NCI-H2227 (cell line): ENCODE measurements around the gene LRRC28.

Experiments used
- DNase-seq: peaks from one replicate; lab custom pipeline; 2025; ENCODE audit not compliant: unreplicated experiment; lab: John Stamatoyannopoulos, UW

Gene LRRC28

GRCh38 chr15:99249270-99249841, 1.9 kb upstream of the LRRC28 start, which contains the start of gene TTC23:
TSS of gene TTC23 (minus strand) at chr15:99249581. CDS start at chr15:99228712, 20,869 bp downstream.
- DNase-seq: peak; percentile 46

DNA sequence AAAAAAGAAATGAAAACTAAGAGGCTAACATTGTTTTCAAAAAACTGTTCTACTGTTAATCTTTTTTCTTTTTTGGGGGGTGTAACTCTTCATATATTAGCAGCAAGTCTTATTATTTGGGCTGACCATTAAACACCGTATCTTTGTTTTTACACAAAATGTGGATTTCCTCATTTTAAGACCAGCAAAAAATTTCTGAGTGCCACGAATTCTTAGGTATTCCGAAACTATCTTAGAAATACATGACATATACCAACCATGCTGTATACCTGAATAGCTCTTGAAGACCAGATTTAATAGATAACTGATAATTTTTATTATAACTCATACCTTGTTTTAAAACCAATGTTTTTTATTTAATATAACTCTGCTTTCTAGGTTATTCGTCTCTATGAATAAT, 1.3 kb upstream of the LRRC28 start:
- no peak for DNase-seq

- no peak for DNase-seq
Measured at GRCh38 chr15:99250494-99250856, 806 bp upstream of the LRRC28 start.

GRCh38 chr15:99252326-99252725, 1.0 kb downstream of the LRRC28 start:
- DNase-seq: no peak

DNA sequence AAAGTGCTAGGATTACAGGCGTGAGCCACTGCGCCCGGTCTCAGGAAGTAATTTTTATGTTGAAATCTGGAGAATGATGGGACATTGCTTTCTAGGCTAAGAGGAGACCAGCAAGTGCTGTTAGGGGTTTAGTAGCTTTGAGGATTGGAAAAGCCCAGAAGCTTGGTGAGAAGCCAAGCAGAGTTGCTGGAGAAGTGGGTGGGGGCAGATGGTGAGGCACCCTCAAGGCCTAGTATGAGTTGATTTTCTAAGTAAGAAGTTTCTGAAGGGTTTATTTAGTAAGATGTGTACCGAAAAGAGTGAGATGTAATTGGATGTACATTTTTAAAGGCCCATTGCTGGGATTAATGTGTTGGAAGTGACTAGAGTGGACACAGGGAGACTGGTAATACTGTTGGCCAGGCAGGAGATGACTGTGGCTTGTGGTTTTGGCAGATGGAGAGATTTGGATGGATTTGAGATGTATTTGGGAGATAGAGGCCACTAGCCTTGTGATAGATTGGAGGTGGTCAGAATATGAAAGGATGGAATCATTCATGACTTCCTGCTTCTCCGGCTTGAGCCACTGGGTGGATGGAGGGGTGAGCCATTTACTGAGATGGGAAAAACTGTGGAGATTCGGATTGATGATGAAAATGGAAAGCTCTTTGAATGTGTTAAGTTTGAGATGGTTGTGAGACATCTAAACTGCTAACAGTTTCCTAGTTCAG, 2.3 kb downstream of the LRRC28 start:
- DNase-seq: no peak

GRCh38 chr15:99257107-99257750, 5.9 kb downstream of the LRRC28 start:
- DNase-seq: no peak

- no peak for DNase-seq
Measured at GRCh38 chr15:99264125-99264524, 12.8 kb downstream of the LRRC28 start.

DNA sequence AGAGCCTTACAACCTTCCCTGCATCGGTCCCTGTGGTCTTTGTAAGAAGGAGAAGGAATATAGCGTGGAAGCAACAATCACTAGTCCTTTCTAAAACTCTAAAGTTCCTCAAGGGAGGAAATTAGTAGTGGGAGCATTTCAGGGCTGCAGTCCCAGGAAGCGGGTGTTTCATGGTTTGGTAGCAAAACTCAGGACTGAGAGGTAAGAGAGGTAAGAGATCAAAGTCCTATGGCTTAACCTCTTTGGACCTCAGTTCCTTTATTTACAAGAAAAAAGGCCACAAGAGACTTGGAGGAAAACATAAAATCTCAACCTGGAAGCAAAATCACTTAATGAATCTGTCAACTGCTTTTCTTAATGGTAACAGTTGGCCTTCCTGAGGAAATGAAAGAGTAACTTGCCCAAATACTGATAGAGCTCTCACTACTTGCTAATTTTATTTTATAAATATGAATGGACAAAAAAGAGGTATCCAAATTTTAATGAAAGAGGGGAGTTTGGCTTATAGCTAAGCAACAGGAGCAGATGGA, 14.3 kb downstream of the LRRC28 start:
- DNase-seq: no peak

GRCh38 chr15:99267957-99268356, 16.7 kb downstream of the LRRC28 start:
- no peak for DNase-seq

DNA sequence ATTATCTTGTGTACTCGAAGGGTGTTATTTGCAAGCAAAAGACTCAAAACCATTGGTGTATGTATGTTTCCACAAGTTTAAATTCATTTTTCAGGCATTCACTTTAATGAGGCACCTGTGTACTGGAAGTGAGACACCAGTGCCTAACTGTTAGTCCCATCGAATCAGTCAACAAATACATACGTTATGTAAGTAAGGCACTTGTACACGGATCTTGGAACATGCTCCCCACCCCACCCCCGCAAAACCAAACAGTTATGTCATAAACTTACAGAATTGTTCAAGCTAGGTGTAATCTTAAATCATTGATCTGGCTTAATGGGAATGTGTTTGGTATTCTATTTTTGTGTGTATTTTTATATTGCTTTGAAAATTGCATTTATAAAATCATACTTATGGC, 17.1 kb downstream of the LRRC28 start:
- no peak for DNase-seq

GRCh38 chr15:99273801-99274200, 22.5 kb downstream of the LRRC28 start:
- DNase-seq: no peak

DNA sequence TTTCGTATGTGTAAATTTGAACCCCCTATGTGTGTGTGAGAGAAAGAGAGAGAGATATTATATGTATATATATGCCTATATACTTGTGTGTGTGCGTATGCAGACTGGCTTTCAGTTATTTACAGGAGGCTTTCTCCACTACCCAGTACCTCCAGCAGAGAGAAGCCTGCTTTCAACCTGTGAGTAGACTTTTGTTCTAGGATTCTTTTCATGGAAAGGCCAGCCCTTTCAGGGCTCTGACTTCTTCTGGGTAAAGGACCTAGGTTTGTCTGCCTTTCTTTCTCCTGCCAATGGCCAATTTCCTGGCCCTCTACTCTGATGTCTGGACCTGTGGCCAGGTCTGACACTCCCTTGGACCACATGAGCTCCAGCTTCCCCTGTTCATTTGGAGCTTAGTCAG, 23.8 kb downstream of the LRRC28 start:
- DNase-seq: no peak

DNA sequence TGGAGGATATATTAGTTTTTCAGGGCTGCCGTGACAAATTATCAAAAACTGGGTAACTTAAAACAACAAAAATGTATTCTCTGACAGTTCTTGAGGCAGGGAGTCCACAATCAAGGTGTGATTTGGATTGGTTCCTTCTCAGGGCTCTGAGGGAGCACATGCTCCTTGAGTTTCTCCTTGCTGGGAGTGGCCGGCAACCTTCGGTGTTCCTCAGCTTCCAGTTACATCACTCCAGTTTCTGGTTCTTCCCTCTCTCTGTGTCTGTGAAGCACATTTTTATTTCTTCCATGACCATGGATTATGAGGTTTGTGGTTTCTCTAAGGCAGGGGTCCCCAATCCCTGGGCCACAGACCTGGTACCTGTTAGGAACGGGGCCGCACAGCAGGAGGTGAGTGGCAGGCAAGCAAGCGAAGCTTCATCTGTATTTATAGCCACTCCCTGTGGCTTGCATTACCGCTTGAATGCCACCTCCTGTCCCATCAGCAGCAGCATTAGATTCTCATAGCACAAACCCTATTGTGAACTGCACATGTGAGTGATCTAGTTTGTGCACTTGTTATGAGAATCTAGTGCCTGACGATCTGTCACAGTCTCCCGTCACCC, 24.3 kb downstream of the LRRC28 start:
- no peak for DNase-seq

DNA sequence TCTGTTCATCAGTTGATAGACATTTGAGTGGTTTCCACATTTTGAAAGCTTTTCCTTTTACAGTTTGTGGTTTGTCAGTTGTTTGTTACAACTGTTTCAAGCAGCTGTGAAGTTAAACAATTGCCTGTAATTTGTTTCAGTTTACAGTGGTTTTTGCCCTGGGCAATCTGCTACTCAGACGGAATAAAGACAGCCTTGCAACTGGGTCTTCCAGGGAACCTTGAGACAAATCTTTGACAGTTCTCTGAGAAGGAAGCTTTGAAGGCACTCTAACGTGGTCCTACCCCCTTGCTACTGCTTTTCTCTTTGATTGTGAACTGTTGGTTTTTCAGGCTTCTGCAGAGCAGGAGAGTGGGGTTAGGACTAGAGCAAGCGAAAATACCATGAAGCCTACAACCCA, 28.0 kb downstream of the LRRC28 start:
- no peak for DNase-seq

GRCh38 chr15:99279827-99280226, 28.5 kb downstream of the LRRC28 start:
- DNase-seq: no peak

GRCh38 chr15:99282121-99282520, 30.8 kb downstream of the LRRC28 start:
- DNase-seq: no peak

- DNase-seq: no peak
Measured at GRCh38 chr15:99282586-99282985, 31.3 kb downstream of the LRRC28 start.

GRCh38 chr15:99283717-99284116, 32.4 kb downstream of the LRRC28 start:
- DNase-seq: no peak

DNA sequence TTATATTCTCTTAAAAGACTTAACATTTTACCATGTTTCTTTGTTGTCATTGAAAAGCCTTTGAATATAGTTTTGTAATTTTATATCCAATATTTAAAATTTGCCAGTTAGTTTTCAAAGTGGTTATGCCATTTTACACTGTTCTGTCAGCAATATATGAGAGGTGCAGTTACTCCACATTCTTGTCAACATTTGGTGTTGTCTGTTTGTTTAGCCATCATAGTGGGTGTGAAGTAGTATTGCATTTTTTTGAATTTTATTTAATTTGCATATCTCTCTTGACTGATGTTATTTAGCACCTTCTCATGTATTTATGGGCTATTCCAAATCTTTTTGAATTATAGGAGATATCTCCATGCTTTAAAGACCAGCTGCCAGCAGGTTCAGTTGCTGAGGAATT, 40.4 kb downstream of the LRRC28 start:
- no peak for DNase-seq

GRCh38 chr15:99295840-99296239, 44.6 kb downstream of the LRRC28 start:
- no peak for DNase-seq

DNA sequence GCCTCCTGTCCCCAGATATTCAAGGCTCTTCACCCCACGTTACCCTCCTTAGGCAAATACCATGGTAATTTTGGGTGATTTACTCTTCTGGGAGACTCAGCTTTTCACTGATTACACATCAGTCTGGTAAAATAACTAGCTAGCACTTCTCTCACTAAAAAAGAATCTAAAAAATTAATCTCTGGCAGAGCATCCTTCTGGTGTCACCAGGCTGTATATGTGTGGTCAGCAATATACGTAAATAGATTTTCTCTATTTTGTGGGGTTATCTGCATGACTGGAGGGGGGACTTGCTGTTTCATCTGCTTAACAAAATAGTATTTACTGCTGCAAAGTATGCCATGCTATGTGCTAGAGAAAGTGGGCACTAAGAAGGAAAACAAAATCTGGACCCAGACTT, 45.1 kb downstream of the LRRC28 start:
- no peak for DNase-seq

DNA sequence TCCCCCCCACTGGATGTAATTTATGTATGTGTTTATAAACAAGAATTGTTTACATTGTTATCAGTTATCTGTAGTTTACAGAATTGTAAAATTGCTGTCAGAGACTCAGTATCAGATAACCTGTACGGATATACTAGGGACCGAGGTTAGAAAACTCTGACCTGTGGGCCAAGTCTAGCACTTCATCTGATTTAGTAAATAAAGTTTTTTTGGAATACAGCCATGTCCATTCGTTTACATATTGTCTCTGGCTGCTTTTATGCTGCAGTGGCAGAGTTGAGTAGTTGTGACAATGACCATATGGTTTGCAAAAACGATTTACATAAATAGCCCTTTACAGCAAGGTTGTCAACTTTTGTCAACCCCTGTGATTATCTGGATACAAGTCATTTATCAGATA, 52.6 kb downstream of the LRRC28 start:
- no peak for DNase-seq
